BE2C (cell line): ENCODE measurements around the gene PTPRR.
A peak's percentile ranks its signal among the peaks of the same experiment; 100 is the strongest.

Experiments used
- DNase-seq: peaks from one replicate; pipeline ENCODE4 v3.0.0-alpha.2; 2020
- H3K27me3 ChIP-seq: fragments of 250-450 bp; sonication (Bioruptor Pico); 2 replicates; pipeline ENCODE4 v1.5.1; 2020; ENCODE audit warnings: mild to moderate bottlenecking
- H3K36me3 ChIP-seq: fragments of 250-450 bp; sonication (Bioruptor Pico); 2 replicates; pipeline ENCODE4 v1.5.1; 2020; ENCODE audit warnings: mild to moderate bottlenecking
- H3K4me1 ChIP-seq: fragments of 250-450 bp; sonication (Bioruptor Pico); 2 replicates; pipeline ENCODE4 v1.5.1; 2020
- H3K4me3 ChIP-seq: 2 replicates; pipeline ENCODE4 v1.5.1; 2011; ENCODE audit warnings: low read depth, low read length
- H3K9me3 ChIP-seq: fragments of 250-450 bp; sonication (Bioruptor Pico); 2 replicates; pipeline ENCODE4 v1.5.1; 2020
- TF ChIP-seq, protein P1 (sequence below): IDR thresholded peaks from 2 replicates; pipeline ENCODE4 v1.5.1; 2012; ENCODE audit warnings: mild to moderate bottlenecking, low read depth, low read length

The PTPRR gene

GRCh38 chr12:70907412-70907811 lies 13.1 kb downstream of the PTPRR start:
- no peaks in the 10 kb centered on the region; the same call in 1 of the 2 replicates for H3K9me3 ChIP-seq
- no peak overlapping the region for H3K4me3 ChIP-seq
- peaks cover 40% of the 10 kb centered on the region for H3K4me1 ChIP-seq
- TF ChIP-seq, protein P1, sequence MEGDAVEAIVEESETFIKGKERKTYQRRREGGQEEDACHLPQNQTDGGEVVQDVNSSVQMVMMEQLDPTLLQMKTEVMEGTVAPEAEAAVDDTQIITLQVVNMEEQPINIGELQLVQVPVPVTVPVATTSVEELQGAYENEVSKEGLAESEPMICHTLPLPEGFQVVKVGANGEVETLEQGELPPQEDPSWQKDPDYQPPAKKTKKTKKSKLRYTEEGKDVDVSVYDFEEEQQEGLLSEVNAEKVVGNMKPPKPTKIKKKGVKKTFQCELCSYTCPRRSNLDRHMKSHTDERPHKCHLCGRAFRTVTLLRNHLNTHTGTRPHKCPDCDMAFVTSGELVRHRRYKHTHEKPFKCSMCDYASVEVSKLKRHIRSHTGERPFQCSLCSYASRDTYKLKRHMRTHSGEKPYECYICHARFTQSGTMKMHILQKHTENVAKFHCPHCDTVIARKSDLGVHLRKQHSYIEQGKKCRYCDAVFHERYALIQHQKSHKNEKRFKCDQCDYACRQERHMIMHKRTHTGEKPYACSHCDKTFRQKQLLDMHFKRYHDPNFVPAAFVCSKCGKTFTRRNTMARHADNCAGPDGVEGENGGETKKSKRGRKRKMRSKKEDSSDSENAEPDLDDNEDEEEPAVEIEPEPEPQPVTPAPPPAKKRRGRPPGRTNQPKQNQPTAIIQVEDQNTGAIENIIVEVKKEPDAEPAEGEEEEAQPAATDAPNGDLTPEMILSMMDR = no peak
- peaks cover 23% of the 10 kb centered on the region for H3K36me3 ChIP-seq
- peak; percentile 30 for DNase-seq
- H3K27me3 ChIP-seq = no peaks in the 10 kb centered on the region

GRCh38 chr12:70895956-70896355 lies 24.6 kb downstream of the PTPRR start:
- Histone ChIP-seq H3K27me3 (no peaks in the 10 kb centered on the region), H3K4me3 (no peak overlapping the region), H3K36me3 (peaks cover 12% of the 10 kb centered on the region), H3K9me3 (no peaks in the 10 kb centered on the region; the same call in none of the 2 replicates), H3K4me1 (peaks cover 19% of the 10 kb centered on the region)
- TF ChIP-seq, protein P1 = no peak
- no peak for DNase-seq

- DNase-seq = no peak
- TF ChIP-seq, protein P1 = no peak
- Histone ChIP-seq H3K36me3 (peaks cover 11% of the 10 kb centered on the region), H3K4me3 (no peak overlapping the region), H3K27me3 (no peaks in the 10 kb centered on the region), H3K9me3 (no peaks in the 10 kb centered on the region; the same call in 1 of the 2 replicates), H3K4me1 (peaks cover 36% of the 10 kb centered on the region)
Observed at GRCh38 chr12:70892593-70892992, 27.9 kb downstream of the PTPRR start.

GRCh38 chr12:70890895-70891832 lies 29.4 kb downstream of the PTPRR start:
- Histone ChIP-seq H3K4me3 (no peak overlapping the region), H3K36me3 (peaks cover 11% of the 10 kb centered on the region), H3K27me3 (no peaks in the 10 kb centered on the region), H3K9me3 (no peaks in the 10 kb centered on the region), H3K4me1 (peaks cover 36% of the 10 kb centered on the region)
- peak; percentile 40 for DNase-seq
- TF ChIP-seq, protein P1 = no peak

DNA sequence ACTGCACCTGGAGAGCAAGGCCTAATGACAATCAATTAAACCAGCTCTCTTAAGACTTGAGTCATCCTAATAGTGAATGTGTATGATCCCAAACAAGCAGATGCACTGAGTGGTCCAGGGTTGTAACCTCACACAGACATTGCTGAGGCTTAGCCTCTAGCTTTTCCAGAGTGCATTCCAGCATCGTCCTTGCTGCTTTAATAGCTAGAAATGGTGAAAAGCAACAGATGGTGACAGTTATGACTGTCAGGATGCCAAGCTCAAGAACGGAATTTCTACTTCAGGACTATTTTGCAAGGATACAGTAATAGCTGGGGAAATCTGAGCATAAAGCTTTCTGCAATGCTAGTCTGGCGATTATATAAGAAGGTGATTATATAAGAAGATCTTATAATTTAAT lies 34.6 kb downstream of the PTPRR start:
- no peaks in the 10 kb centered on the region for H3K27me3 ChIP-seq
- H3K9me3 ChIP-seq = no peaks in the 10 kb centered on the region
- H3K4me1 ChIP-seq = peaks cover 20% of the 10 kb centered on the region
- H3K36me3 ChIP-seq = peaks cover 9% of the 10 kb centered on the region
- no peak for DNase-seq
- TF ChIP-seq, protein P1 = no peak
- no peak overlapping the region for H3K4me3 ChIP-seq

GRCh38 chr12:70883855-70884254 lies 36.7 kb downstream of the PTPRR start:
- TF ChIP-seq, protein P1 = no peak
- no peak for DNase-seq
- H3K4me1 ChIP-seq = peaks cover 5% of the 10 kb centered on the region
- H3K9me3 ChIP-seq = no peaks in the 10 kb centered on the region
- no peaks in the 10 kb centered on the region for H3K27me3 ChIP-seq
- H3K36me3 ChIP-seq = peaks cover 3% of the 10 kb centered on the region; the same call in 1 of the 2 replicates
- H3K4me3 ChIP-seq = no peak overlapping the region
